Activated CD8-positive, alpha-beta T cell treated with anti-CD3 and anti-CD28 coated beads, Interleukin-2, amount 10 ng/mL, durations not matched to agents 7 days and 5 days (primary cell): ENCODE data around the gene BDH1. TPM values are rescaled to one million over a fixed set of nuclear protein-coding genes. Genes with fewer than 3 reads are reported as not detected.

Source experiments
- ATAC-seq: fragments of 150-1000 bp; cut with Tn5 transposase; one replicate; pipeline ENCODE4 v1.10.0; 2021; ENCODE audit warnings: moderate library complexity
- CTCF ChIA-PET: fragments of 350-600 bp; sonication (Branson Sonifier 250); formaldehyde crosslinking; loops from one replicate; lab custom pipeline; 2021; ENCODE audit warnings: antibody characterized with exemption; lab: Charles Lee
- POLR2A ChIA-PET: fragments of 350-600 bp; sonication (Branson Sonifier 250); formaldehyde crosslinking; loops from one replicate; lab custom pipeline; 2021; ENCODE audit warnings: antibody characterized with exemption; lab: Charles Lee
- DNase-seq: peaks from one replicate; pipeline ENCODE4 v3.0.0-alpha.2; 2020
- H3K27ac Mint-ChIP-seq: one replicate; pipeline ENCODE4 v1.8.0; 2021; ENCODE audit warnings: mild to moderate bottlenecking, mixed read lengths
- H3K27me3 Mint-ChIP-seq: one replicate; pipeline ENCODE4 v1.8.0; 2021; ENCODE audit warnings: low read depth, mixed read lengths
- H3K36me3 Mint-ChIP-seq: one replicate; pipeline ENCODE4 v1.8.0; 2021; ENCODE audit warnings: low read depth, mixed read lengths
- H3K4me1 Mint-ChIP-seq: one replicate; pipeline ENCODE4 v1.8.0; 2021; ENCODE audit warnings: low read depth, mixed read lengths
- H3K4me3 Mint-ChIP-seq: one replicate; pipeline ENCODE4 v1.8.0; 2021; ENCODE audit warnings: mild to moderate bottlenecking, mixed read lengths
- H3K9me3 Mint-ChIP-seq: one replicate; pipeline ENCODE4 v1.8.0; 2022; ENCODE audit warnings: mixed read lengths; ENCODE audit not compliant: insufficient read depth
- total RNA-seq, 2 experiments: library from RNA; stranded (reverse); gene quantifications; one replicate each; pipeline ENCODE4 v1.2.3, GENCODE V29; 2021

Gene BDH1
- total RNA-seq, 2 experiments from 2014 or later, result 166 to 171 TPM

DNA sequence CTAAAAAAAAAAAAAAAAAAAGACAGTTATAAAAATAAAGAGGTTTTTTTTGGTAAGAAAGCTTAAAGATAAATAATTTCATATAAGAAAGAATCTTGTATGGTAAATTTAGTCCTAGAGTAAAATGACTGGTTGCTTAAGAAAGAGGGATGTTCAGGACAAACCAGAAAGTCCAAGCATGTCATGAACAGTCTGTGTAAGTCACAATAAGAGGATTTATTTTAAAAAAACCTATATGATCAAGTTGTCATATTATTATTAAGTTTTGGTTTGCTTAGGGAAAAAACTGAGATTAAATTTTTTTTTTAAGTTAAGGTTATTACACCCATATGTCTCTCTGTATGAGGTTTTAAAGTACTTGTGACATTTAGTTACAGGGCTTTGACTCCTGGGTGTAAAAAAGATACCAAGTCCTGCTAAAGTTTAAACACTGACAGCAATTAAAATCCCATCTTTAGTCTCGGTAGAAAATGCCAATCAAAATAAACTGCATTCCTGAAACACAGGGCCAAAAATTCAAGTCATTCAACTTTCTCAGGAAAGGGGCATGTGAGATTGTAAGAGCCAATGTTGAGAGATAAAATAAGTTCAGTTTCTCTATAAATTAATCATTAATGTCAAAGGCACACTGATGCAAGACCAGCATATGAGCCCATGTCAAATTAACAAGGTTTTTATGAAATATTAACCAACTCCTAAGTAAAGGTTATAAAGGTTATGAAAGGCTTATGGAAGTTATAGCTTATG lies 8.5 kb upstream of the BDH1 start:
- H3K27ac Mint-ChIP-seq, result no peak overlapping the region
- peaks cover 37% of the 10 kb centered on the region for H3K4me1 Mint-ChIP-seq
- DNase-seq (no peak), ATAC-seq (no peak)
- ChIA-PET POLR2A (no interaction called here), CTCF (no interaction called here)
- peaks cover 3% of the 10 kb centered on the region for H3K27me3 Mint-ChIP-seq
- peaks cover 50% of the 10 kb centered on the region for H3K9me3 Mint-ChIP-seq
- H3K4me3 Mint-ChIP-seq, result no peak overlapping the region
- H3K36me3 Mint-ChIP-seq, result peaks cover 64% of the 10 kb centered on the region

DNA sequence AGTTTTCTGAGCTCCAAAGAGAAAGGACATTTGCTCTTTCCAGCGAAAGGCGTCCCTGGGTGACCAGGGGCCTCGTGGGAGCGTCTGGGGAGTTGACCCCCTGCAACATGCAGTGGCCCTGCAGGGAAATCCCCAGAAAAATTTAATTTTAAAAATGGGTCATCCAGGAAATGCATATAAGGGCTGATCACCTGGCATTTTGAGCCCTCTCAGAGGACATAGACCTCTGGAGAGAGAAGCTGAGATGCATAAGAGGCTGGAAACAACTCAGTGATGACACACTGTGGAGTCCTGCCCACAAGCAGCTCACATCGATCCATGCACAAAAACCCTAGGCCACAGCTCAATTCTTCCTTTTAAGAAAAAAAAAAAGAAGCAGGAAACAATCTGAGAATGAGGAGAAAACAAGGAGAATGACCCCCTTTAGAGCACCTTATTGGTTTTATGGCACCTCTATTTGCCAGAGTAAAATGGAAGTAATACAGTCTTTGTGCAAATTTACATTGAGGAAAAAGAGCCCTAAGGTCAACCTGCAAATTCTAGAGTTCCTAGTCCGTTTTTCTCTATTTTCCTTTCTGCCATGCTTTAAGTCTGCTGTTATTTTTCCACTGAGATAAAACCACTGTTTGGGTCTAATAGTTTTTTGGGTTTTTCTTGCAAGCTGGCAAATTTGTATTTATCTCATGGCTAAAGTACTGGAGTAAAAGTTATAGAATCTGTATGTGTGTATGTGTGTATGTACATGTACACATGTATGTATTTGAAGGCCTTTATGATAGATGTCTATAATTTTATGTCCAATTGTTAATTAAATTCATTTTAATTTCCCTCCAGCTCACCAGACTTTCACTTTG lies 6.9 kb upstream of the BDH1 start:
- ChIA-PET POLR2A (interaction anchor here (0.6 kb wide), 1 partner anchor 397 kb away, joined by 3 read pairs; no protein-coding TSS in a partner anchor), CTCF (interaction anchor here (1.0 kb wide), 1 partner anchor 305 kb away, joined by 4 read pairs; no protein-coding TSS in a partner anchor)
- H3K27me3 Mint-ChIP-seq, result no peaks in the 10 kb centered on the region
- H3K27ac Mint-ChIP-seq, result peak overlapping the region; percentile 66
- H3K36me3 Mint-ChIP-seq, result peaks cover 70% of the 10 kb centered on the region
- no peak for ATAC-seq
- DNase-seq, result no peak
- H3K4me3 Mint-ChIP-seq, result no peak overlapping the region
- peaks cover 54% of the 10 kb centered on the region for H3K9me3 Mint-ChIP-seq
- H3K4me1 Mint-ChIP-seq, result peaks cover 43% of the 10 kb centered on the region

DNA sequence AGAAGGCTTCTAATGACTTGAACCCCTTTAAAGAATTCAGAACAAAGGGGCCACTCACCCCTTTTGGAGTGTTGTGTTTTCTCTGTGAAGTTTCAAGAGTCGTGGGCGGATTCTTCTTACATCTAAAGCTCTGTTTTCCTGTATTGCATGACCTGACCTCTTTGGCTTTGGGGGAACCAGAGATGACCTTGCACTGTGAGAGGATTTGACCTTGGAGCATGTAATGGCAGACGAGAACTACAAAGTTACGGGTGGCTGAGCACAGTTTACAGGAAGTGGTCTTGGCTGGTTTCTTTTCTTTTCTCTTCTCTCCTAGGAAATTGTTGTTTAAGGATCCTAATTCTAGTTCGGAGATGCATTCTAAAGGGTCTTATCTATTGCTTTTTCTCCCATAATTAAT lies 6.2 kb upstream of the BDH1 start:
- DNase-seq, result no peak
- CTCF ChIA-PET, result no interaction called here
- H3K27me3 Mint-ChIP-seq, result no peaks in the 10 kb centered on the region
- no peak for ATAC-seq
- POLR2A ChIA-PET, result no interaction called here
- H3K36me3 Mint-ChIP-seq, result peaks cover 69% of the 10 kb centered on the region
- H3K4me3 Mint-ChIP-seq, result no peak overlapping the region
- peak overlapping the region; percentile 66 for H3K27ac Mint-ChIP-seq
- H3K9me3 Mint-ChIP-seq, result peaks cover 52% of the 10 kb centered on the region
- H3K4me1 Mint-ChIP-seq, result peaks cover 48% of the 10 kb centered on the region

DNA sequence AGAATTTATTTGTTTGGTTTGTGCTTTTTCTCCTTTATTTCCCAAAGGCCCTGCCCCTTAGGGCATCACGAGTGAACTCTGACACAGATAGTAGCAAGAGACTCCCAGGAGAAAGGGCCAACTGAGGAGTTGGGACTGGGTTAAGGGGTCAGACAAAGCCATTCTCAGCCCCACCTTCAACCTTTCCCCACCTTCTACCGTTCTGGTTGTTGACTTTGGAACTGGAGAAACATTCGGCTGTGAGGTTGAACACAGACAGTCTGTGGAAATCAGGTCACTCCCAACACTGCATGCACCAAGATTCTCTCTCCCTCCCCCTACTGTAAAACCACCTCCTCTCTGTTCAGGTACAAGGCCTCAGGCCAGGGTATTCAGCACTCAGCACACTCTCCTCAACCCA lies 3.9 kb upstream of the BDH1 start:
- ATAC-seq (no peak), DNase-seq (no peak)
- Mint-ChIP-seq H3K9me3 (peaks cover 45% of the 10 kb centered on the region), H3K27me3 (no peaks in the 10 kb centered on the region), H3K4me1 (peaks cover 52% of the 10 kb centered on the region), H3K27ac (no peak overlapping the region), H3K36me3 (peaks cover 68% of the 10 kb centered on the region), H3K4me3 (no peak overlapping the region)
- ChIA-PET POLR2A (no interaction called here), CTCF (interaction anchor here (1.5 kb wide), 1 partner anchor 40 kb away, joined by 4 read pairs; no protein-coding TSS in a partner anchor)

DNA sequence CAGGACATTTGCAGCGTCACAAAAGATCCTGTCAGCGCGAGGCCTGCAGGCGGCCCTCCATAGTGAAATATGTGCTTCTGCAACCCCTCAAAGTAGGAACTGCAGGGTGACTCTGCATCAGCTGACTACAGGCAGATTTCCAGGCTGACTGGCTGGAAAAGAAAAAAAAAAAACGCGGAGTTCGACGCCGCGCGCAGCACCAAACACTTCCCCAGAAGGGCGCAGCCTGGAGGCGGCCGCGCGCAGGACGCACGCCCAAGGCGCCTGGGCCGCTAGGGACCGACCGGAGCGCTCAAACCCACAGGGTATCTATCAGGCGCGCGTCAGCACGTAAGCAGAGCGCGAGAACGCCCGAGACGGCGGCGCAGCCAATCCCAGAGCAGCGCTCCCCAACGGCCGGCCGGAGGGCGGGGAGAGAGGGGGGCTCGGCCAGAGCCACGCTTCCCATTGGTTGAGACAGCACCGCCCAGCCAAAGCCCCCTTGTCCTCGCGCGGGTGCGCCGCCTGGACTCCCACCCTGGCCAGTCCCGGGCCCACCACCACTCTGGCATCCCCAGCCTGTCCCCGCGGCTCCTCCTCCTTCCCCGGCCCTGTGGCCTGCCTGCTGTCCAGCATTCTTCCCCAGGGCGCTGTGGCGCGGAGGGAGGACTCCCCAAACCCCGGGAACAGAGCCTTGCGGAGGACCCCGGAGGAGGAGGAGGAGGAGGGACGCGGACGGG lies 1.0 kb downstream of the BDH1 start:
- CTCF ChIA-PET, result interaction anchor here (1.1 kb wide), 1 partner anchor 43 kb away, joined by 3 read pairs; no protein-coding TSS in a partner anchor
- peak; percentile 95 for ATAC-seq

DNA sequence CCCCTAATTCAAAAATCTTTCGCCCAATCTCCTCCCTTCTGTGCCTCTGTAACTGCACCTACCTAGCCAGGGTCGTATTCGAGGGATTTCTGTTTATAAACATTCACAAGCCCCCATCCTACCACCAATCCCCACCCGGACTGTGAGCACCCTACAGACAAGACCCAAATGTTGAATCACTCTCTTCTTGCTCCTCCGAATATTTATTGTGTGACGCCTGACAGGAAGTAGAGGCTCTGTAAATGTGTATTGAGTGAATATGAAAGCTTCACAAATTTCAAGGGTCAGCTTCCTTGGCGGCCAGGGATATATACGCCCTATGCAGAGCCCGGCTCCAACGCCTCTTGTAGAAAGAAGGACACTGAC lies 1.6 kb downstream of the BDH1 start:
- DNase-seq (no peak), ATAC-seq (peak; percentile 0)
- Mint-ChIP-seq H3K4me3 (peak overlapping the region; percentile 86), H3K36me3 (peaks cover 64% of the 10 kb centered on the region), H3K27me3 (no peaks in the 10 kb centered on the region), H3K27ac (peak overlapping the region; percentile 91), H3K4me1 (peaks cover 47% of the 10 kb centered on the region), H3K9me3 (peaks cover 4% of the 10 kb centered on the region)
- ChIA-PET CTCF (no interaction called here), POLR2A (interaction anchor here (1.0 kb wide), 1 partner anchor 10 kb away, joined by 5 read pairs; no protein-coding TSS in a partner anchor)

More for the DNA sequence above, 1.0 kb downstream of the BDH1 start:
- Mint-ChIP-seq H3K36me3 (peaks cover 69% of the 10 kb centered on the region), H3K4me1 (peaks cover 53% of the 10 kb centered on the region), H3K4me3 (peak overlapping the region; percentile 86), H3K27me3 (no peaks in the 10 kb centered on the region), H3K9me3 (peaks cover 9% of the 10 kb centered on the region), H3K27ac (peak overlapping the region; percentile 91)
- POLR2A ChIA-PET, result interaction anchor here (1.0 to 2.4 kb wide), 4 partner anchors 10 to 61 kb away, joined by 3 to 7 read pairs (median 4); no protein-coding TSS in a partner anchor
- DNase-seq, result peak; percentile 97

DNA sequence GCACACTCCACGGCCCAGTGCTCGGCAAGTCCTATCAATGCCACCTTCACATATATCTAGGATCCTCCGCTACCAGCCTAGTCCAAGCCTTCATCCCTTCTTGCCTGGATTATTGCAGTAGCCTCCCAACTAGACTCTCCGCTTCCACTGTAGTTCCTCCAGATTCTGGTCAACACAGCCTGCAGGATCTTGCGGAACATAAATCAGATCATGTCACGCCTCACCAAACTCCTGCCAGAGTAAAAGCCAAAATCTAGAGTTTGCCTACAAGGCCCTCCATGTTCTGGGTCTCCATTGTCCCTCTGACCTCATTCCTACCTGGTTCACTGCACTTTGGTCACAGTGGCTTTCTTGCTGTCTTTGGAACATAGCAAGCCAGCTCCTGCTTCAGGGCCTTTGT lies 3.6 kb downstream of the BDH1 start:
- POLR2A ChIA-PET, result no interaction called here
- Mint-ChIP-seq H3K4me3 (no peak overlapping the region), H3K9me3 (no peaks in the 10 kb centered on the region), H3K27ac (peak overlapping the region; percentile 18), H3K36me3 (peaks cover 51% of the 10 kb centered on the region), H3K27me3 (no peaks in the 10 kb centered on the region), H3K4me1 (peaks cover 38% of the 10 kb centered on the region)
- DNase-seq (no peak), ATAC-seq (no peak)
- CTCF ChIA-PET, result no interaction called here

DNA sequence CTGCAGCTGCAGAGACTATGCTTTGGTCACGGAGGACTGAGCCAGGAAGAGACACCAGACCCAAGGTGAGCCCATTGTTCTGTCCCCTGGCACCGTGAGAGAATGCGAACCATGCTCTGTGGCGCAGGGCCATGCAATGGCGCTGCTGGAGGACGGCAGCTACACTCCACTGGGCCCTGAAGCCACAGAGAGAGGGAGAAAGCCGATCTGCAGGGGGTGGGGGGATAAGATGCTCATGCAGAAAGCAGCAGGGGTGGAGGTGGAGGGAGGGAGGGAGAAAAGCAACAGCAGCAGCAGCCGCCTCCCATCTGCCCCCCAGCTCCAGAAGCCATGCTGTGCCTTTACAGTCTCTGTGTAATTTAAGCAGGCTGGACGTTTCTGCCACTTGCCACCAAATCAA lies 5.3 kb downstream of the BDH1 start:
- no peak for ATAC-seq
- Mint-ChIP-seq H3K4me3 (no peak overlapping the region), H3K4me1 (peaks cover 31% of the 10 kb centered on the region), H3K36me3 (peaks cover 54% of the 10 kb centered on the region), H3K27ac (no peak overlapping the region), H3K9me3 (no peaks in the 10 kb centered on the region), H3K27me3 (no peaks in the 10 kb centered on the region)
- POLR2A ChIA-PET, result interaction anchor here (1.5 kb wide), 1 partner anchor 9 kb away, joined by 8 read pairs; no protein-coding TSS in a partner anchor
- CTCF ChIA-PET, result no interaction called here
- DNase-seq, result no peak

DNA sequence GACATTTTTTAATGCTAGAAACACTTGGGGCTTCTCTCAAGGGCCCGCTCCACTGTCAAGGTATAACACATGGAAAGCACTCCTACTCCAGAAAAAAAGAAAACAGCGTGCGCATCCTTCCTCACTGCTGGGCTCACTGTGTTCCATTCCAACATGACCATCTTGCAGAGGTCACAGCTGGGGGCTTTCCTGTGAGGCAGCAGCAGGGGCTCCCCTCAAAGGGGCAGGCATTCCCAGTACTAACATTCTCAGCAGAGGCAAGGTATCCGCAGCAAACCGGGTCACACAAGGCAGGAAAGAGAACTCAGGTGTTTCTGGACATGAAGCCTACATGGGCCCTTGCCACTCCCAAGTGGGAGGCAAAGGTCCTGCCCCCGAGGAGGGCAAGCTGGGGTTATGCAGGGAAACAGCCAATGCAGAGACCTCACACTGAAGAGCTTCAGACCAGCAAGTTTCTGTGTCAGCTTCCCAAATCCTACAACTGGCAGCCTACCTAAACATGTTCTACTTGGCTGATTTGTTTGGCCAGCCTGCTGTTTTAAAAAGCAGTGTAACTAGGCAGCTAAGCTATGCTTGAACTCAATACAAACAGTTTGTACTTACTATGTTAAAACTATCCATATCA lies 6.4 kb downstream of the BDH1 start:
- DNase-seq, result no peak
- peak overlapping the region; percentile 56 for H3K27ac Mint-ChIP-seq
- H3K36me3 Mint-ChIP-seq, result peaks cover 61% of the 10 kb centered on the region
- ChIA-PET POLR2A (interaction anchor here (1.5 kb wide), 1 partner anchor 8 kb away, joined by 8 read pairs; no protein-coding TSS in a partner anchor), CTCF (no interaction called here)
- peaks cover 31% of the 10 kb centered on the region for H3K4me1 Mint-ChIP-seq
- H3K27me3 Mint-ChIP-seq, result no peaks in the 10 kb centered on the region
- no peak overlapping the region for H3K4me3 Mint-ChIP-seq
- no peaks in the 10 kb centered on the region for H3K9me3 Mint-ChIP-seq
- ATAC-seq, result no peak

DNA sequence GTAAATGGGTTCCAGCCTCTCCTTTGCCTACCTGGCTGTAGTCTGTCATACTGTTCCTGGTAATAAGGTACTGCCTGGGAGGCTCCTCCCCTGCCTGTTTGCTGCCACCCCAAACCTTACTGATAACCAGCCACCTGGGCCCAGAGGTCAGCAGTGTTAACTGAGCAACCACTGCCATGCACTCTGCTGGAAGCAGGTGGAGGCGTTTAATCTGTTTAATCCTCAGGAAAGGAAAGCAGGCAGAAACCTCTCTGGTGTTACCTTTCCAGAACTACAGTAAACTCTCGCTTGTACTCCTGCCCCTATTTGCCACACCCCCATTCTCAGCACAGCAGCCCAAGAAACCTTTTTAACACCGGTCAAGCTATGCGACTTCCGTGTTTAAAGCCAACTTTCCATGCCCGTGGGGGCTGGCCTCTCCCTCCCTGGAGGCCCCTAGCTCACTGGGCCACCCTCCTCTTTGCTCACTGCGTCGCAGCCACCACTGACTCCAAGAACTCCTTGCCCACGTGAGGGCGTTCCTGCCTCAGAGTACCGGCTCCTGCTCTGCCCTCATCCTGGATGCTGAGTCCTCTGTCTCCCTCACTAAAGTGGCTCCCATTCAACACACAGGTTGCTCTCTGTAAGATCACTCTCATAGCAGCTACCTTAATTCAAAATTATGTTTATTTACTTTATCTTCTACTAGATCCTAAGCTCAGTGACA lies 8.3 kb downstream of the BDH1 start:
- peak overlapping the region; percentile 32 for H3K27ac Mint-ChIP-seq
- H3K4me1 Mint-ChIP-seq, result peaks cover 18% of the 10 kb centered on the region
- ATAC-seq (no peak), DNase-seq (no peak)
- no peaks in the 10 kb centered on the region for H3K9me3 Mint-ChIP-seq
- H3K4me3 Mint-ChIP-seq, result no peak overlapping the region
- peaks cover 67% of the 10 kb centered on the region for H3K36me3 Mint-ChIP-seq
- POLR2A ChIA-PET, result no interaction called here
- H3K27me3 Mint-ChIP-seq, result no peaks in the 10 kb centered on the region
- CTCF ChIA-PET, result no interaction called here
